Hippocampal formation (tissue), 2 donors: ENCODE results near the gene TSC22D4.
"Not testable (repeated sequence)": the region's sequence is repeated elsewhere in the genome, so short reads cannot be mapped to it uniquely, and the experiment has no call there.

Experiments used
- DNase-seq, 2 donors: peaks; one replicate each; lab custom pipeline; 2025; lab: John Stamatoyannopoulos, UW

TSC22D4 gene

DNA sequence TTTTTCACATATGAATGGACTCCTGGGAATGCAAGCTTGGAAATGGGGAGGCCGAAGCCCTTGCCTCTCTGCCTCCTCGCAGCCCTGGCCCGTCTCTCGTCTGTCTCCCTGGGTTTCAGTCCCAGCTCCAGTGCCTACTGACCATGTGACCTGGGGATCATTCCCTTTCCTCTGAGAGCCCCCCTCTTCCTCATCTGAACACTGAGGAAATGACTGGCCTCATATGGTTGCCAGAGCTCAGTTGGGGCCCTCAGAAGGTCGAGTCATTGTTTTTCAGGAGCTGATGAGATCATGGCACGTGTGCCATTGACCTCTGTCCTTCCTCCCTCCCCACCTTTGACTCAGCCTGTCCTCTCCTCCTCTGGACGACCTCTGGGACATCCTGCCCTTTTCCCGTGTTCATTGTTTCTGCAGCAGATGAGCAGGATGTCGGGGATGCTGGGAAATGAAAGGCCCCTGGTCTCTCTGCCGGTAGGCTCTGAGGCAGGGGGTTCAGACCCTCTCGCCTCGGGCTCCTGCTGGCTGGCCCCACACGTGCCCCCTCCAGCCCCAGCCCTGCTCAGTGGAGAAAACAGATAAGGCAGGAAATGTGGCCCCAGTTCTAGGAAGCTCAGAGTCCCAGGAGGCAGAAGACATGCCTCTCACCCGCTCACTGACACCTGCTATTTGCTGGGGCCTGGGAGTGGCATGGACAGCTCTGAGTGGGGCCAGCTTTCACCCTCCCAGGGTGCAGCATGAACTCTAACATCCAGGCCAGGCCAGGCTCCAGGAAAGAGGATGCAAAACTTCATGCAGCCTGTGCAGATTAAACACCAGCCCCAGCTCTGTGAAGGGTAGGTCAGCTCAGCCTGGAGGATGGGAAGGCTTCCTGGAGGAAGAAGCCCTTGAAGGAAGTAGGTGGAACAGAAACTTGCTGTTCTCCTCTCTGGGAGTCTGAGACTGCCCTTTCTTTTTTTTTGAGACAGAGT lies 34.4 kb downstream of the TSC22D4 start:
- DNase-seq, result no peak

DNA sequence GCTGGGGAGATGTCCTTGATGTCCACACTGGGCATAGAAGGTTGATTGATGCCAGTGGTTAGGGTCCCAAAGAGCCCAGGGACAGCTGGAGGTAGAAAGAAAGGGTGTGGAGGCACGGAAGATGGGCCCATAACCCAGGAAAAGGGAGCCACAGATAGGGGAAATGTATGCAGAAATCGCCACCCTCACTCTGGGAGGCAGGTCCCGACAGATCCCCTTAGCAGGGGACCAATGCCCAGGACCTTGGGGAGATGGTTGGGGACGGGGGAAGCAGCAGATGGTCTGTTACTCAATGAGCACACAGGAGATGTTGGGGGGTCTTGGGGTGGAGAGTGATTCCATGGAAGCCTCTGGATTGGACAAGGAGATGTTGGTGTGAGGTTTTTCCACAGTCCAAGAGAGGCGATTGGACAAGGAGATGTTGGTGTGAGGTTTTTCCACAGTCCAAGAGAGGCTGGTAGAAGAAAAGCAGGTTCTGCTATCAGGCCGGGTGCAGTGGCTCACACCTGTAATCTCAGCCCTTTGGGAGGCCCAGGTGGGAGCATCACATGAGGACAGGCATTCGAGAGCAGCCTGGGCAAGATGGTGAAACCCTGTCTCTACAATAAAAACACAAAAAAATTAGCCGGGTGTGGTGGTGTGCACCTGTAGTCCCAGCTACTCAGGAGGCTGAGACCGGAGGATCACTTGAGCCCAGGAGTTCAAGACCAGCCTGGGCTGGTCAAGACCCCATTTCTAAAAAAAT lies 35.7 kb downstream of the TSC22D4 start:
- no peak for DNase-seq

GRCh38 chr7:100441641-100442535 lies 37.1 kb downstream of the TSC22D4 start:
- DNase-seq, result no peak

DNA sequence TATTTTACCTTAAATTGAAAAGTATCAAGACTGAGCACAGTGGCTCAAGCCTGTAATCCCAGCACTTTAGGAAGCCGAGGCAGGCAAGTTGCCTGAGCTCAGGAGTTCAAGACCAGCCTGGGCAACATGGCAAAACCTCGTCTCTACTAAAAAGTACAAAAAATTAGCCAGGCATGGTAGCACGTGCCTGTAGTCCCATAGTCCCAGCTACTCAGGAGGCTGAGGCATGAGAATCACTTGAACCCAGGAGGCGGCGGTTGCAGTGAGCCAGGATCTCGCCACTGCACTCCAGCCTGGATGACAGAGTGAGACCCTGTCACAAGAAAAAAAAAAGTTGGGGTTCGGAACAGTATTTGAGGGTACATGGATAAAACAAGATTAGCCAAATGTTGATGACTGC lies 39.8 kb downstream of the TSC22D4 start:
- DNase-seq, result not testable (repeated sequence)

DNA sequence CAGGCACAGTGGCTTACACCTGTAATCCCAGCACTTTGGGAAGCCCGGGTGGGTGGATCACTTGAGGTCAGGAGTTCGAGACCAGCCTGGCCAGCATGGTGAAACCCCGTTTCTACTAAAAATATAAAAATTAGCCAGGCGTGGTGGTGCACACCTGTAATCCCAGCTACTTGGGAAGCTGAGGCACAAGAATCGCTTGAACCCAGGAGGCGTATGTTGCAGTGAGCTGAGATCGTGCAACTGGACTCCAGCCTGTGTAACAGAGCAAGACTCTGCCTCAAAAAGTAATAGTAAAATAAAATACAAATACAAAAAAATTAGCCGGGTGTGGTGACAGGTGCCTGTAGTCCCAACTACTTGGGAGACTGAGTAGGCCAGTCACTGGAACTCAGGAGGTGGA lies 40.3 kb downstream of the TSC22D4 start:
- not testable (repeated sequence) for DNase-seq

DNA sequence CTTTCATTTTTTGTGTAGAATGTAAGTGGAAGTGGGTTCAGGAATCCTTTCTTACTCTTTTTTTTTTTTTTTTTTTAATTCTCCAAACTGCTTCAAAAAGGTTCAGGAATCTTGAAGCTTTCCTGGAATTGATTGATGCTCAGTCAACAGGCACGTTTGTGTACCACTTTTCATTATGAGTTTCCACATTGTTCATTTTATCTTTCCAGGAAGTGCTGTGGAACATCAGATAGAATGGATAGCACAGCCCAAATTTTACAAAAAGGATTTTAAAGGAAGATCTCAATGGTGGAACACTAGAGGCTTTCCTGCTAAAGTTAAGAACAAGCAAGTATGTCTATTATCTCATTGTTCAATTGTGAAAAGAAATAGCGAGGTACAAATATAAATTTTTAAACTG lies 40.8 kb downstream of the TSC22D4 start:
- no peak for DNase-seq

DNA sequence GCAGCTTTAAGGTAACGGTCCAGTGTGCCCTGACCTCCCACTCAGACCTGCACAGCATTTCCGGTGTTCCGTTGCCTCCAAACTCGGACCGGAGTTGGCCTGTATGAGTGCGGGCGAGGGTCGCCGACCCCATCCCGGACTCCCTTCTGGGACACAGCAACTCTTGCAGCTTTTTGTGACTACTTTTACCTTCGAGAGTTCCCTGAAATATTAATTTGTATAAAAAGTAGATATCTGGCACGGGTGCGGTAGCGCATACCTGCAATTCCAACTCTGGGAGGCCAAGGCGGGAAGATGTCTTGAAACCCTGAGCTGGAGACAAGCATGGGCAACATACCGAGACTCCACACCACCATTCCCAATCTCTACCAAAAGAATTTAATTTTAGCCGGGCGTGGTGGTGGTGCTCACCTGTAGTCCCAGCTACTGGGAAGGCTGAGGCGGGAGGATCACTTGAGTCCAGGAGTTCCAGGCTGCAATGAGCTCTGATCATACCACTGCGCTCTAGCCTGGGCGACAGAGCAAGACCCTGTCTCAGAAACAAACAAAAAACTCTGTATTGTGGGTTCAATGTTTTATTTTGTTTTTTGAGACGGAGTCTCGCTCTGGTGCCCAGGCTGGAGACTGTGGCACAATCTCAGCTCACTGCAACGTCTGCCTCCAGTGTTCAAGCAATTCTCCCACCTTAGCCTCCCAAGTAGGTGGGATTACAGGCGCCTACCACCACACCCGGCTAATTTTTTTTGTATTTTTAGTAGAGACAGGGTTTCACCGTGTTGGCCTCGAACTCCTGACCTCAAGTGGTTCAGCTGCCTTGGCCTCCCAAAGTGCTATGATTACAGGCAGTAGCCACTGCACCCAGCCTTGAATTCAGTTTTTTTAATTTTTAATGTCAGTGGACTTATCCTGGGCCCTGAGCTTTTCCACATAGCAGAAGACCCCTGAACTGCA lies 41.6 kb downstream of the TSC22D4 start:
- DNase-seq, result no peak

GRCh38 chr7:100435401-100436304 lies 43.4 kb downstream of the TSC22D4 start:
- DNase-seq, result no peak

GRCh38 chr7:100434297-100435144 lies 44.5 kb downstream of the TSC22D4 start:
- no peak for DNase-seq

- DNase-seq, result no peak
Measured at GRCh38 chr7:100433592-100434296, 45.3 kb downstream of the TSC22D4 start.

DNA sequence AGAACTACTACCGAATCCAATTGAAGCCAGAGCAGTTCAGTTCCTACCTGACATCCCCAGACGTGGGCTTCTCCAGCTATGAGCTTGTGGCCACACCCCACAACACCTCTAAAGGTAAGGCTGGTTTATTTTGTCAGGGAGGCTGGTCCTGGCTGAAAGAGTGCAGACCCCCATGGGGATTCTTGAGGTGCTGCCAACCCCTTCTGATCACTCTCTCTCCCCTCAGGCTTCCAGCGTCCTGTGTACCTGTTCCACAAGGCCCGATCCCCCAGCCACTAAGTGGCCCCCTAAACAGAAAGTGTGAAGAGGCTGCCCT lies 45.8 kb downstream of the TSC22D4 start:
- DNase-seq, result no peak

GRCh38 chr7:100432621-100433275 lies 46.3 kb downstream of the TSC22D4 start:
- no peak for DNase-seq

- DNase-seq, result no peak
Measured at GRCh38 chr7:100432053-100432452, 47.0 kb downstream of the TSC22D4 start.

- no peak for DNase-seq
Measured at GRCh38 chr7:100431286-100431735, 47.7 kb downstream of the TSC22D4 start.

DNA sequence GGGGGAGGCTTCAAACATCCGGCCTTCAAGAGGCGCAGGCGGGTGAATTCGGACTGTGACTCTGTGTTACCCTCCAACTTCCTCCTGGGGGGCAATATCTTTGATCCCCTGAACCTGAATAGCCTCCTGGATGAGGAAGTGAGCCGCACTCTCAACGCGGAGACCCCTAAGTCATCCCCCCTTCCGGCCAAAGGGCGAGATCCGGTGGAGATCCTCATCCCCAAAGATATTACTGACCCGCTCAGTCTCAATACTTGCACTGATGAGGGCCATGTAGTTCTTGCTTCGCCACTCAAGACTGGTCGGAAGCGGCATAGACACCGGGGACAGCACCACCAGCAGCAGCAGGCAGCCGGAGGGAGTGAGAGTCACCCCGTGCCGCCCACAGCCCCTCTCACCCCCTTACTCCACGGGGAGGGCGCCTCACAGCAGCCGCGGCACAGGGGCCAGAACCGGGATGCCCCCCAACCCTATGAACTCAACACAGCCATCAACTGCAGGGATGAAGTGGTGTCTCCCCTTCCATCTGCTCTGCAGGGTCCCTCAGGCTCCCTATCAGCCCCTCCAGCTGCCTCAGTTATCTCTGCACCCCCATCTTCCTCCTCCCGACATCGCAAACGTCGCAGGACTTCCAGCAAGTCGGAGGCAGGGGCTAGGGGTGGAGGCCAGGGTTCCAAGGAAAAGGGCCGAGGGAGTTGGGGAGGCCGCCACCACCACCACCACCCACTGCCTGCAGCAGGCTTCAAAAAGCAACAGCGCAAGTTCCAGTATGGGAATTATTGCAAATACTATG lies 48.3 kb downstream of the TSC22D4 start:
- DNase-seq, result no peak

GRCh38 chr7:100429637-100430492 lies 49.1 kb downstream of the TSC22D4 start, which contains the start of gene MEPCE:
TSS of gene MEPCE (plus strand) at chr7:100429831. CDS start at chr7:100430019, 188 bp downstream.
- peak; percentile 87 to 91 for DNase-seq
